GM18505 (cell line): ENCODE data around the gene KDSR.

Source experiments
- ATAC-seq: cut with Tn5 transposase; IDR thresholded peaks from one replicate; pipeline ENCODE4 v1.9.1; 2021; ENCODE audit not compliant: unreplicated experiment
- POLR2A ChIP-seq: IDR thresholded peaks from 4 replicates; pipeline ENCODE4 v1.6.1; 2011; ENCODE audit warnings: borderline replicate concordance; ENCODE audit not compliant: insufficient read depth, insufficient read length; ENCODE audit errors: extremely low read depth

The KDSR gene

DNA sequence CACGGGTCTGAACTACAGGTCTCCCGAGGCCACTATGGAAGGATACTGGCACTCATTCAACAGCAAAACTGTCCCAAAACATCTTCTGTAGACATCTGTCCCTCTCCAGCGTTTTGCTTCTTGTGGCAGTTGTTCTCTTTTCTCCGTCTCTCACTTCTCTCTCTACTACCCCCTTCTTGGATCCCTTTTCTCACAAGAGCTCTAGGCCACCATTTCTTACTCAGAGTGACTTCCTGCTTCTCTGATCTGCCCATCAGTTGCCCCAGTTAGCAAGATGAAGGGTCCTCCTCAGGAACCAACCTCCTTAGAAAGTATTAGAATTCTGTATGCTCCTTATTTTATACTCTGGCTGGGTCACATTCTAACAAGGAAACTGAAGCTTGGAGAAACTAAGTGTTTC, 80.1 kb downstream of the KDSR start:
- no peak for TF ChIP-seq POLR2A
- ATAC-seq, result no peak

DNA sequence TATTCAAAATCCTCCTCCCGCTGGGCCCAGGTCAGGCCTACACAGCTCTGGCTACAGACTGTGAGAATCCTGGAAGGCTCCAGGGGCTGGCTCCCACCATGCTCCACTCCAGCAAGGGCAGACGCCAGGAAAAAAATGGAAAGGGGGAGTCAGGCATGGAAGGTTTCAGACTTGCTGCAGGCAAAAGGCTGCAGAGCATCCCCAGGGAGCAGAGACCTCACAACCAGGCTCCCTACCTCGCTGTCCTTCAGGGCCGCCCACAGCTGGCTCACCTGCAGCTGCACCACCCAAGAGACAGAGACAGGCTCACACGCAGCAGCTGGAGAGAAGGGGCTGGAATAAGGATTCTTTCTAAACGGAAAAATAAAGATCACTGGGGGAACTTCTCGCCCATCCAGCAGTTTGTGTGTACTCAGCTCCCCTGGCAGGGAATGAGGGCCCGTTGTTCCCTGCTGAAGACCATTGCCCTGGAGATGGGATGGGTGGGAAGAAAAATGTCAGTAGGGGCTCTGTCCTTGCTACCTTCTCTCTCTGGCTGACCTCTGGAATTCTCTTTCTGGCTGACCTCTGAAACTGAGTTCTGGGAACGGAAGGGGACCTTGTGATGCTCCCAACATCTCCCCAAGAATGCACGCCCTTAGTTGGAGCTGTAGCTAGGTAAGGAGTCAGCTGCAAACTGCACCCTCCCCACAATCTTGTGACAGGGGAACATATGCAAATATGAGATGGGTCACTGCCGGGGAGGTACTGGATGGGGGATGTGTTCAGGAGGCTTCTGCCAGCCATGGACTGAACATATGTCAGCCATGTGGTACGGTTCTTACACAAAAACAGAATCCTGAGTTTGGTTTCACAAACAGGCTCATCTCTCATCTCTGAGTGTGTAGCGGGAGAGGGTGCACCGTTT, 81.9 kb downstream of the KDSR start:
- peak; percentile 94 for ATAC-seq
- peak; percentile 67 for TF ChIP-seq POLR2A

DNA sequence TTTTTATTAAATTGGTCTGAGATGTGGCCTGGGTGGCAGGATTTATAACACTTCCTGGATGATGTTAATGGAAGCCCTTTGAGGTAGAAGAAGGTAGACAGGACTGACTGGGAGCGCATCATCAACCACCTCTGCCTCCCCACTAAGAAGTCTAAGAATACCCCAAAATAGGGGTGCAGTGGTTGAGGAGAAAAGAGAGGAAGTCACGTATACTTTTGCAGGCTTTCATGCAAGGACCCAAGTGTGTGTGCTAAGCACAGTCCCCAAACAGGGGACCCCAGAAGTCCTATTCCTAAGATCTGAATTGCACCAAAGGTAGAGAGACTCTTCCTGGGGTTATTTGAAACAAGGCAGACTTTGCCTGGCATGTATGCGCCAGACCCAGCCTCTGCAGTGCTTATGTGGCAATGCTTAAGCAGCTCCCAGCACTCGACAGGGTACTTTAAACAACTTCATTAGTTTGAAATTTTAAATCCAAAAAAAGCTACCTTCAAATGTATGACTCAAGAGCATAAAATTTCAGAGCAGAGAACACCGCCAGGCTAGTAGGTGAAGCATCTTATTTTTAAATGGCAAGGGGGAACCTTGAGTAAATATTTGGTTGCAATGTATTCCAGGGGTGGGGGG, 82.7 kb downstream of the KDSR start:
- ATAC-seq, result no peak
- no peak for TF ChIP-seq POLR2A

DNA sequence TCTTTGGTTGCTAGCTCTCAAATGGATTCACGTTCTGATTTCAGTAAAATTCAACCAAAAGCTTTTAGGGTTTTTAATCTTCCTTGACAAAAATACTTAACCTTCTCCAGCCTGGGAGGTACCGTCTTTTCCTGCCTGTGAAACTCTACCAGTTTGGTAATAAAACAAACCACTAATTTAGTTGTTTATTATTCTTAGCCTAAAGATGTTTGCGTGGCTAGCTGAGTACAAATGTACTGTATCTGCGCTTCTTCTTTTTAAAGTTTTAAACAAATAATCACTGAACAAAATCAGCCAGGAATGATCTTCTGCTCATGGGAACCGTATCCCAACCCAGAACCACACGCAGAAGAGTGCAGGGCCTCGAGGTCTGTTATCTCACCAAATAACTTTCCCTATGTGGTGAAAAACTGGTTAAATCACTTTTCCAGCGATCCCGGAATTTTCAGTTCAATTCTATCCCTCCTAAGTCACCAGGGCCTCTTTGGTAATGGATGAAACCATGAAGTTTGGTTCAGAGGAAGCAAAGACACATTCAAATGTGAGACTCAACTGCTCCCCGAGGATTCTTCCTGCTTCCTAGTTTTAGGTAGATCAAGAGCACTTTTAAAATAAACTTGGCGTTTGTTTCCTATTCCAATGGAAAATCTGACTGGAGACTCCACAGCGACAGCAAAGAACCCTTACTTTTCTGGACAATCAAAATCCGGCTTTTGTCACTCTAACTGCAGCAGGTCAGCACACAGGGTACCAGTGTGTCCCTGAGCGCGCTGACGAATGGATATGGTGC, 83.5 kb downstream of the KDSR start:
- TF ChIP-seq POLR2A, result no peak
- ATAC-seq, result no peak

DNA sequence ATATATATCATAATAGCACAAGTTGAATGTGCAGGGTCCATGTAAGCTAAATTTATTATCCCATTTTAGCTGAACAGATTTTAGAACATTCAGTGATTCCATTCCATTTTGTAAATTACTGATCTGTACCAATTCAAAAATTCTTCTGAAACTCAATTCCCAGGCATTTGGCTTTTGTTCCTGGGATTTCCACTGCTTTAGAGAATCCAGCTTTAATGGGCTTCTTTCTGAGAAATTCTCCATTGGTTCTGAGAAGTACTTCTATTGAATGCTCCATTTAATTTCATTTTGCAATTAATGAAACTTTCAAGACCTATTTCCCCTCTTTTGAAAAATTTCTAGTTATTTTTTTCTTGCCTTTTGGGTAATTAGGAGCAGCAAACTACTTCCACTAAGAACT, 84.2 kb downstream of the KDSR start:
- no peak for TF ChIP-seq POLR2A
- no peak for ATAC-seq
